Activated T-cell treated with anti-CD3 and anti-CD28 coated beads, Interleukin-2, amount 50 U/mL, for 24 hours (primary cell): ENCODE data around the gene KLK5.

Experiments used
- DNase-seq: peaks from one replicate; pipeline ENCODE4 v3.0.0-alpha.2; 2020
- H3K27ac Mint-ChIP-seq: 2 replicates; pipeline ENCODE4 v1.8.0; 2020; ENCODE audit warnings: mild to moderate bottlenecking, mixed read lengths
- H3K27me3 Mint-ChIP-seq: 2 replicates; pipeline ENCODE4 v1.8.0; 2020; ENCODE audit warnings: mixed read lengths
- H3K36me3 Mint-ChIP-seq: 2 replicates; pipeline ENCODE4 v1.8.0; 2020; ENCODE audit warnings: low read depth, mixed read lengths
- H3K4me1 Mint-ChIP-seq: 2 replicates; pipeline ENCODE4 v1.8.0; 2020; ENCODE audit warnings: low read depth, mixed read lengths
- H3K4me3 Mint-ChIP-seq: 2 replicates; pipeline ENCODE4 v1.8.0; 2020; ENCODE audit warnings: mild to moderate bottlenecking, moderate library complexity, mixed read lengths
- H3K9me3 Mint-ChIP-seq: 2 replicates; pipeline ENCODE4 v1.8.0; 2020; ENCODE audit warnings: mixed read lengths

Gene KLK5

DNA sequence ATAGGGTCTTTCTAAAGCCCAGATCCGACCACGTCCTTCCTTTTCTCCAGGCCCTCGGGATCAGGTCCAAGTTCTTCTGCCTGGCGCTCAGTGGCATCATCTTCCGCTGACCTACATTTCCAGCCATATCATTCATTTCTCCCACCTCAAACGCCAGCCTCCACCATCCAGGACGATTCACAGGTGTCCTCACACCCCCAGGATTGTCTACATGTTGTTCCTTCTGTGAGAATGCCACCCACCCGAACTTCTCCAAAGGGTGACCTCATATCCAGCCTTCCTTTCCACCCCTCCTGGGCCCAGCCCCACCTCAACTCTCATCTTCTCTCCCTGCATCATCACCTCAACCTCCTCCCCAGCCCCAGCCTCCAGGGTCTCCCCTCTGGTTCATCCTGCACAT lies 4.7 kb upstream of the KLK5 start:
- Mint-ChIP-seq H3K9me3 (no peaks in the 10 kb centered on the region), H3K4me1 (no peaks in the 10 kb centered on the region), H3K27me3 (peaks cover 31% of the 10 kb centered on the region), H3K36me3 (no peaks in the 10 kb centered on the region), H3K27ac (no peak overlapping the region), H3K4me3 (no peak overlapping the region)
- DNase-seq: no peak

GRCh38 chr19:50949861-50950260 lies 3.0 kb downstream of the KLK5 start:
- Mint-ChIP-seq H3K4me3 (no peak overlapping the region), H3K36me3 (no peaks in the 10 kb centered on the region), H3K27me3 (peaks cover 32% of the 10 kb centered on the region), H3K27ac (no peak overlapping the region), H3K9me3 (no peaks in the 10 kb centered on the region), H3K4me1 (no peaks in the 10 kb centered on the region)
- no peak for DNase-seq

DNA sequence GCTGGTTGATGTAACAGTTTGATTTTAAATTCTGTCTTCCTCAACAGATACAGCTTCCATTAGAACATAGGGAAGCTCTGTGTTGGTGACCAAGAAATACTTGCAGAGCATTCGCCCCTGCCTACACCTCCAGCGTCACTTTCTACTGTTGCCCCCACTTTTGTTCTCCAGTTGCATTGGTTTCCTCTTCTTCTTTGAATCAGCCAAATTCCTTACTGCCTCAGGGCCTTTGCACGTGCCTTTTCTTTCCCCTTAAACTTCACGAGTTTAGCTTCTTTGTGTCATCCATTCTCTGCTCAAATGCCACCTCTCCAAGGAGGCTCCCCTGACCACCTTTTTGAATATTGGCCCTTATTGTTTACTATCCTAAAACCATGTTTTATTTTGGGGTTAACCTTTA lies 5.7 kb downstream of the KLK5 start:
- Mint-ChIP-seq H3K4me3 (no peak overlapping the region), H3K27me3 (peaks cover 39% of the 10 kb centered on the region), H3K4me1 (no peaks in the 10 kb centered on the region), H3K27ac (no peak overlapping the region), H3K9me3 (no peaks in the 10 kb centered on the region), H3K36me3 (no peaks in the 10 kb centered on the region)
- no peak for DNase-seq

DNA sequence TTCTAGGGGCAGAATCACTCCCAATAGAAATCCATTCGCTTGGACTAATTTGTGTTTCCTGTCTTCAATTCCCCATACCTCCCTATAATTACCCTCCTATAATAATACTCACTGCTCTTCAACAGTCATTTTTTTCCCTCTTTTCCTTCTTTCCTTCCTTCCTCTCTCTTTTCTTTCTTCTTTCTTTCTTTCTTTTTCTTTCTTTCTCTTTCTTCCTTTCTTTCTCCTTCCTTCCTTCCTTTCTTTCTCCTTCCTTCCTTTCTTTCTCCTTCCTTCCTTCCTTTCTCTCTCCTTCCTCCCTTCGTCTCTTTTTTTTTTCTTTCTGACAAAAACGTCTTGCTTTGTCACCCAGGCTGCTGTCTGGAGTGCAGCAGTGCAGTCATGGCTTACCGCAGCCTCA lies 8.0 kb downstream of the KLK5 start:
- Mint-ChIP-seq H3K36me3 (no peaks in the 10 kb centered on the region), H3K27ac (no peak overlapping the region), H3K4me1 (no peaks in the 10 kb centered on the region), H3K9me3 (no peaks in the 10 kb centered on the region), H3K27me3 (peaks cover 28% of the 10 kb centered on the region), H3K4me3 (no peak overlapping the region)
- DNase-seq: no peak

DNA sequence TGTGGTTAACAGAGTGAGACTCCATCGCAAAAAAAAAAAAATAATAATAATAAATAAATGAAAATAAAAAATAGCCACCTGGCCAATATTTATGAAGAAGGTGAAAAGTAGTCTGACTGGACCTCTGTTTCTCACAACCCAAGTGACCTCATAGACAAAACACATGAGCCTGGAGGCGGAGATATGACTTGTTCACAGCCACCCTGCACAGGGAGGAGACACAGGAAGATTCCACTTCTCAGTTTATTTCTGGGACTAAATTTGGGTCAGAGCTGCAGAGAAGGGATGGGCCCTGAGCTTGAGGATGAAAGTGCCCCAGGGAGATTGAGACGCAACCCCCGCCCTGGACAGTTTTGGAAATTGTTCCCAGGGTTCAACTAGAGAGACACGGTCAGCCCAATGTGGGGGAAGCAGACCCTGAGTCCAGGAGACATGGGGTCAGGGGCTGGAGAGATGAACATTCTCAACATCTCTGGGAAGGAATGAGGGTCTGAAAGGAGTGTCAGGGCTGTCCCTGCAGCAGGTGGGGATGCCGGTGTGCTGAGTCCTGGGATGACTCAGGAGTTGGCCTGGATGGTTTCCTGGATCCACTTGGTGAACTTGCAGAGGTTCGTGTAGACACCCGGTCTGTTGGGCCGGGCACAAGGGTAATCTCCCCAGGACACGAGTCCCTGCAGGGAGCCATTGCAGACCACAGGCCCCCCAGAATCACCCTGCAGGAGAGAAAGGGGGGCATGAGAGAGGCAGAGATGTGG lies 9.6 kb downstream of the KLK5 start:
- Mint-ChIP-seq H3K36me3 (no peaks in the 10 kb centered on the region), H3K4me3 (no peak overlapping the region), H3K27me3 (peaks cover 30% of the 10 kb centered on the region), H3K27ac (no peak overlapping the region), H3K9me3 (peaks cover 5% of the 10 kb centered on the region), H3K4me1 (no peaks in the 10 kb centered on the region)
- no peak for DNase-seq

- no peak overlapping the region for H3K27ac Mint-ChIP-seq
- peaks cover 5% of the 10 kb centered on the region for H3K9me3 Mint-ChIP-seq
- H3K36me3 Mint-ChIP-seq: no peaks in the 10 kb centered on the region
- no peaks in the 10 kb centered on the region for H3K4me1 Mint-ChIP-seq
- no peak for DNase-seq
- H3K27me3 Mint-ChIP-seq: peaks cover 46% of the 10 kb centered on the region
- no peak overlapping the region for H3K4me3 Mint-ChIP-seq
These were observed 13.2 kb downstream of the KLK5 start for GRCh38 chr19:50939596-50939995.

GRCh38 chr19:50933640-50934039 lies 19.2 kb downstream of the KLK5 start:
- H3K4me1 Mint-ChIP-seq: no peaks in the 10 kb centered on the region
- no peaks in the 10 kb centered on the region for H3K9me3 Mint-ChIP-seq
- DNase-seq: no peak
- H3K27me3 Mint-ChIP-seq: peaks cover 58% of the 10 kb centered on the region
- no peaks in the 10 kb centered on the region for H3K36me3 Mint-ChIP-seq
- H3K27ac Mint-ChIP-seq: no peak overlapping the region
- no peak overlapping the region for H3K4me3 Mint-ChIP-seq

- H3K4me3 Mint-ChIP-seq: no peak overlapping the region
- no peaks in the 10 kb centered on the region for H3K4me1 Mint-ChIP-seq
- no peaks in the 10 kb centered on the region for H3K9me3 Mint-ChIP-seq
- H3K27ac Mint-ChIP-seq: no peak overlapping the region
- H3K36me3 Mint-ChIP-seq: no peaks in the 10 kb centered on the region
- H3K27me3 Mint-ChIP-seq: peaks cover 66% of the 10 kb centered on the region
- no peak for DNase-seq
These were observed 20.2 kb downstream of the KLK5 start for GRCh38 chr19:50932690-50933083.

DNA sequence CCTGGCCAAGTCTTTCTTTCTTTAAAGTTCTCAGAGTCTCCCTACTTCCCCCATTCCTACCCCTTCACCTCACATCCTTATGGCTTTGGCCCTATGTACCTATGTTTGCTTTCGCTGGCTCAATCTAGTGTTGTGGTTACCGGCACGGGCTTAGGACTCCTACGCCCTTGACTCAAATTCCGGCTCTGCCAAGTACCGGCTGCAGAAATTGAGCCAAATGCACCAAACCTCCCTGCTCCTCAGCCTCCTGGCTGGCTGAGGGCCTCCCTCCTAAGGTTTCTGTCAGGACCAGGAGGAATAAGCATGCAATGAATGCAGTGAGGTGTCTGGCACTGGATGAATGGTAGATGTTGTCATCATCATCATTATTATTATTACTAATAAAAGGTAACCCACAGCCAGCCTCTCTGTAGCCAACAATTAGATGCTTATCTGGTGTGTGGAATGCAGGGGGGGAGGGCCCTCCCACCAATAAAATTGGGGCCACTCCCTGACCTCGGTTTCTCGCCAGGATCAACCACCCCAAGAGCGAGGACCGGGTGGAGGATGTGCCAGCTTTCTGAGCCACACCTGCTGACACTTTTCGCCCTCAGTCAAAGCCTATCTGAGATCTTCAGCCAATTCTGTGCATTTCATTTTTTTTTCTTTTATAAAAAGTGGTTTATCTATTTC lies 20.7 kb downstream of the KLK5 start:
- Mint-ChIP-seq H3K27me3 (peaks cover 66% of the 10 kb centered on the region), H3K4me3 (no peak overlapping the region), H3K36me3 (no peaks in the 10 kb centered on the region), H3K4me1 (no peaks in the 10 kb centered on the region), H3K27ac (no peak overlapping the region), H3K9me3 (no peaks in the 10 kb centered on the region)
- no peak for DNase-seq

- no peak overlapping the region for H3K4me3 Mint-ChIP-seq
- H3K4me1 Mint-ChIP-seq: no peaks in the 10 kb centered on the region
- peaks cover 61% of the 10 kb centered on the region for H3K27me3 Mint-ChIP-seq
- H3K9me3 Mint-ChIP-seq: no peaks in the 10 kb centered on the region
- H3K27ac Mint-ChIP-seq: no peak overlapping the region
- no peaks in the 10 kb centered on the region for H3K36me3 Mint-ChIP-seq
- DNase-seq: no peak
These were observed 21.8 kb downstream of the KLK5 start for GRCh38 chr19:50931023-50931422.

DNA sequence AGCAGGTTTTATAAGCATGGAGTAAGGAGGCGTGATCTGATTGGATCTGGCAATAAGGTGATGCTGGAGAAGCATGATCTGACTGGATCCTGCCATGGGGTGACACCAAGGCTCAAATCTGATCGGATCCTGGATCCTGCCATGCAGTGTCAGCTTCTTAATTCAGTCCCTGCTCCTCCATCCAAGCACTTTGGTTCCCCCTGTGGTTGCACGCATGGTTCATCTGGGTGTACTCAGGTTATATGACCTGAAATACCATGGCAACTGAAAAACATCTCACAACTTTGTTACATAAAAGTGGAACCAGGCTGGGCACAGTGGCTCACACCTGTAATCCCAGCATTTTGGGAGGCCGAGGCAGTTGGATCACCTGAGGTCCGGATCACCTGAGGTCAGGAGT lies 24.0 kb downstream of the KLK5 start:
- H3K4me1 Mint-ChIP-seq: no peaks in the 10 kb centered on the region
- H3K27me3 Mint-ChIP-seq: peaks cover 63% of the 10 kb centered on the region
- no peak for DNase-seq
- H3K4me3 Mint-ChIP-seq: no peak overlapping the region
- H3K9me3 Mint-ChIP-seq: no peaks in the 10 kb centered on the region
- no peak overlapping the region for H3K27ac Mint-ChIP-seq
- H3K36me3 Mint-ChIP-seq: no peaks in the 10 kb centered on the region

DNA sequence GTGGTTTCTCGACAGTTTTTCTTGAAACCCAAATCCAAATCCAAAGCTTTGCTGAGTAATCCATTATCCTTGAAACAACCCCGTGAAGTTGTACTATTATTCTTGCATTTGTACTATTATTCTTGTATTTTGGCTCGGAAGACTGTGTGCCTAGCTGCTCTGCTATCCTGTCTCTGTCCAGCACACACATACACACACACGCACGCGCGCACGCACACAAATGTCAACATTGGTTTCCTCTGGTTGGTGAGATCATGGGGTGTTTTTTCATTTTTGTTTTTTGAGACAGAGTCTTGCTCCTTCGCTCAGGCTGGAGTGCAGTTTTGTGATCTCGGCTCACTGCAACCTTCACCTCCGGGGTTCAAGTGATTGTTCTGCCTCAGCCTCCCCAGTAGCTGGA lies 26.7 kb downstream of the KLK5 start:
- Mint-ChIP-seq H3K27me3 (peaks cover 62% of the 10 kb centered on the region), H3K9me3 (no peaks in the 10 kb centered on the region), H3K4me1 (peaks cover 8% of the 10 kb centered on the region), H3K36me3 (no peaks in the 10 kb centered on the region), H3K4me3 (no peak overlapping the region), H3K27ac (no peak overlapping the region)
- DNase-seq: no peak

GRCh38 chr19:50925734-50926133 lies 27.1 kb downstream of the KLK5 start:
- Mint-ChIP-seq H3K4me1 (peaks cover 8% of the 10 kb centered on the region), H3K27me3 (peaks cover 60% of the 10 kb centered on the region), H3K4me3 (no peak overlapping the region), H3K9me3 (no peaks in the 10 kb centered on the region), H3K27ac (no peak overlapping the region), H3K36me3 (no peaks in the 10 kb centered on the region)
- no peak for DNase-seq

- no peak overlapping the region for H3K27ac Mint-ChIP-seq
These were observed 28.3 kb downstream of the KLK5 start for GRCh38 chr19:50924586-50924985.

GRCh38 chr19:50922317-50922853 lies 30.5 kb downstream of the KLK5 start:
- Mint-ChIP-seq H3K4me1 (peaks cover 8% of the 10 kb centered on the region), H3K9me3 (no peaks in the 10 kb centered on the region), H3K27me3 (peaks cover 59% of the 10 kb centered on the region), H3K36me3 (no peaks in the 10 kb centered on the region), H3K4me3 (no peak overlapping the region), H3K27ac (no peak overlapping the region)
- peak; percentile 80 for DNase-seq

More at GRCh38 chr19:50924586-50924985, 28.3 kb downstream of the KLK5 start:
- Mint-ChIP-seq H3K36me3 (no peaks in the 10 kb centered on the region), H3K27me3 (peaks cover 63% of the 10 kb centered on the region), H3K9me3 (no peaks in the 10 kb centered on the region), H3K4me1 (peaks cover 8% of the 10 kb centered on the region), H3K4me3 (no peak overlapping the region)
- DNase-seq: no peak
